ENCODE measurements around the gene RTN3.
A peak's percentile ranks its signal among the peaks of the same experiment; 100 is the strongest.
"Not testable (repeated sequence)": the region's sequence is repeated elsewhere in the genome, so short reads cannot be mapped to it uniquely, and the experiment has no call there.

RTN3 gene

GRCh38 chr11:63764679-63765647, 83.7 kb downstream of the RTN3 start:
- TF ChIP-seq ZNF274 (IDR thresholded peaks at IDR 0.05; ENCODE audit: low read depth, low read length) = no peak
- H3K4me3 ChIP-seq (ENCODE audit: low read length) = no peak overlapping the region

- no peak for TF ChIP-seq ZNF274 (IDR thresholded peaks at IDR 0.05; ENCODE audit: low read depth, low read length)
- no peak overlapping the region for H3K4me3 ChIP-seq (ENCODE audit: low read length)
Observed at GRCh38 chr11:63765688-63766241, 84.5 kb downstream of the RTN3 start.

- TF ChIP-seq ZNF274 (IDR thresholded peaks at IDR 0.05; ENCODE audit: low read depth, low read length) = no peak
- no peak overlapping the region for H3K4me3 ChIP-seq (ENCODE audit: low read length)
Observed at GRCh38 chr11:63766531-63767235, 85.4 kb downstream of the RTN3 start.

- H3K4me3 ChIP-seq (ENCODE audit: low read length) = peak overlapping the region; percentile 76; the same call in 1 of the 2 replicates
- TF ChIP-seq ZNF274 (IDR thresholded peaks at IDR 0.05; ENCODE audit: low read depth, low read length) = no peak
Observed at GRCh38 chr11:63767267-63767564, 85.9 kb downstream of the RTN3 start.

GRCh38 chr11:63767565-63768236, 86.4 kb downstream of the RTN3 start:
- no peak for TF ChIP-seq ZNF274 (IDR thresholded peaks at IDR 0.05; ENCODE audit: low read depth, low read length)
- H3K4me3 ChIP-seq (ENCODE audit: low read length) = peak overlapping the region; percentile 76

GRCh38 chr11:63768237-63769041, 87.1 kb downstream of the RTN3 start, which contains the start of gene ZFTA:
ZFTA (minus strand) TSS chr11:63768775; CDS start chr11:63768622, 153 bp downstream.
- H3K4me3 ChIP-seq (ENCODE audit: low read length) = peak within 1 kb of the TSS; percentile 76
- no peak for TF ChIP-seq ZNF274 (IDR thresholded peaks at IDR 0.05; ENCODE audit: low read depth, low read length)

GRCh38 chr11:63769042-63769713, 87.9 kb downstream of the RTN3 start:
- TF ChIP-seq ZNF274 (IDR thresholded peaks at IDR 0.05; ENCODE audit: low read depth, low read length) = no peak
- H3K4me3 ChIP-seq (ENCODE audit: low read length) = peak overlapping the region; percentile 76; the same call in 1 of the 2 replicates

GRCh38 chr11:63769714-63770455, 88.6 kb downstream of the RTN3 start:
- peak overlapping the region; percentile 76; the same call in 1 of the 2 replicates for H3K4me3 ChIP-seq (ENCODE audit: low read length)
- no peak for TF ChIP-seq ZNF274 (IDR thresholded peaks at IDR 0.05; ENCODE audit: low read depth, low read length)

- H3K4me3 ChIP-seq (ENCODE audit: low read length) = no peak overlapping the region
- no peak for TF ChIP-seq ZNF274 (IDR thresholded peaks at IDR 0.05; ENCODE audit: low read depth, low read length)
Observed at GRCh38 chr11:63770763-63771162, 89.5 kb downstream of the RTN3 start.

GRCh38 chr11:63771741-63772318, 90.5 kb downstream of the RTN3 start:
- H3K4me3 ChIP-seq (ENCODE audit: low read length) = not testable (repeated sequence)

- H3K4me3 ChIP-seq (ENCODE audit: low read length) = no peak overlapping the region
- TF ChIP-seq ZNF274 (IDR thresholded peaks at IDR 0.05; ENCODE audit: low read depth, low read length) = no peak
Observed at GRCh38 chr11:63775191-63775590, 93.9 kb downstream of the RTN3 start.

GRCh38 chr11:63779039-63779438, 97.7 kb downstream of the RTN3 start:
- no peak for TF ChIP-seq ZNF274 (IDR thresholded peaks at IDR 0.05; ENCODE audit: low read depth, low read length)
- H3K4me3 ChIP-seq (ENCODE audit: low read length) = no peak overlapping the region
